ENCODE results near the gene PPP2R5B. TPM values are rescaled to one million over a fixed set of nuclear protein-coding genes. Genes with fewer than 3 reads are reported as not detected.

Gene PPP2R5B
- total RNA-seq, 1 experiment from 2014 or later = 7.4 TPM

DNA sequence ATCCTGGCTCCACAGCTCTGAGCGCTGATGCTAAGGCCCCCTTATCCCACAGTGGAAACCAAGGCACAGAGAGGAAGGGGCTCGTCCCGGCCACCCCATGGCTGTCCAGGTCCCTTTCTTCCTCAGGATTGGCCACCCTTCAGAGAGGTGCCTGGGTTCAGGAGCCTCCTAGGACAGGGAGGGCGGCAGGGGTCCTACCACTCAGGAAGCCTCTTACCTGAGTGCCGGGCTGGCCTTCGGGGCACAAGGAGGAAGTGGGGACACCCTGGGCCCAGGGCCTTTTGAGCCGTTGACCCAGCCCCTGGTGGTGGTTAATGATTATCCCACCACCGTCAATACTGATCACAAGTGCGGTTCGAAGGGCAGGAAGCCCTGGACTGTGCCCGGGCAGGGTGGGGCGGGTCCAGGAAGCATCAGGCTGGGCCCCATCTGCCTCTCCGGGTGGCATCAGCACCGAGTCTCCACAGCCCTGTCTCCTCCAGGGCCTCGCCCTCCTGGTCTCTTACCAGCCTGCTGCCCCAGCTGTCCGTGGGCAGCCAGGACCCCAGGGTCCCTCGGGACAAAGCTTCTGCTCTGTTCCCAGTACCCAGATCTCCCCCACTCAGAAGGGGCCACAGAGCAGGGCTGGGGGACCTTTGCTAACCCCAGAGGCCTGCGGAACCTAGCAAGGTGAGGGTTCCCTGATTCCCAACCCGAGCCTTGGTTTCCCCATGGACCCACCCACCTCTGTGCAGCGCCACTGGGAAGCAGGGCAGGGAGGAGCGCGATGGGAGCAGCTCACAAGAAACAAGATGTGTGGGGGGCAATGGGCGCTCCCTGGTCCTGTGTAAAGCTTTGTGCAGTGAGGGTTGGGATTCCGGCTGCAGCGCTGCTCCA is 31.1 kb upstream of the PPP2R5B start:
- Mint-ChIP-seq H3K27ac (ENCODE audit: unreplicated experiment) (peak overlapping the region; percentile 93), H3K4me3 (ENCODE audit: unreplicated experiment) (peak overlapping the region; percentile 80), H3K9me3 (ENCODE audit: unreplicated experiment) (no peaks in the 10 kb centered on the region), H3K27me3 (ENCODE audit: insufficient read depth, unreplicated experiment) (no peaks in the 10 kb centered on the region), H3K4me1 (ENCODE audit: low read depth, unreplicated experiment) (peaks cover 22% of the 10 kb centered on the region), H3K36me3 (ENCODE audit: insufficient read depth, unreplicated experiment) (peaks cover 61% of the 10 kb centered on the region)
- POLR2A ChIA-PET = interaction anchor here (1.1 kb wide), 1 partner anchor 229 kb away, joined by 3 read pairs; the partner anchor contains the start of genes FAU and MRPL49
- TF ChIP-seq, protein P1, sequence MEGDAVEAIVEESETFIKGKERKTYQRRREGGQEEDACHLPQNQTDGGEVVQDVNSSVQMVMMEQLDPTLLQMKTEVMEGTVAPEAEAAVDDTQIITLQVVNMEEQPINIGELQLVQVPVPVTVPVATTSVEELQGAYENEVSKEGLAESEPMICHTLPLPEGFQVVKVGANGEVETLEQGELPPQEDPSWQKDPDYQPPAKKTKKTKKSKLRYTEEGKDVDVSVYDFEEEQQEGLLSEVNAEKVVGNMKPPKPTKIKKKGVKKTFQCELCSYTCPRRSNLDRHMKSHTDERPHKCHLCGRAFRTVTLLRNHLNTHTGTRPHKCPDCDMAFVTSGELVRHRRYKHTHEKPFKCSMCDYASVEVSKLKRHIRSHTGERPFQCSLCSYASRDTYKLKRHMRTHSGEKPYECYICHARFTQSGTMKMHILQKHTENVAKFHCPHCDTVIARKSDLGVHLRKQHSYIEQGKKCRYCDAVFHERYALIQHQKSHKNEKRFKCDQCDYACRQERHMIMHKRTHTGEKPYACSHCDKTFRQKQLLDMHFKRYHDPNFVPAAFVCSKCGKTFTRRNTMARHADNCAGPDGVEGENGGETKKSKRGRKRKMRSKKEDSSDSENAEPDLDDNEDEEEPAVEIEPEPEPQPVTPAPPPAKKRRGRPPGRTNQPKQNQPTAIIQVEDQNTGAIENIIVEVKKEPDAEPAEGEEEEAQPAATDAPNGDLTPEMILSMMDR (IDR thresholded peaks at IDR 0.05; ENCODE audit: insufficient read depth in 1 of 2, low read depth in 1 of 2, low read length in 1 of 2, severe bottlenecking in 1 of 2, unreplicated experiment in 1 of 2) = peak in 1 of 2 experiments; percentile 16
- intact Hi-C loops (cut with micrococcal nuclease; ENCODE audit: unreplicated experiment) = loop anchor here (1.0 to 5.0 kb wide), 2 partner anchors 46 to 91 kb away; partner anchors contain the start of gene MAP4K2
- H3K9me3 ChIP-seq = no peaks in the 10 kb centered on the region
- peak; percentile 91 to 93 for DNase-seq
- H3K36me3 ChIP-seq (ENCODE audit: control insufficient read depth, insufficient read depth, low read length) = peaks cover 12% of the 10 kb centered on the region
- TSS peak; percentile 16 for BruUV-seq (replicated peaks)
- CTCF ChIA-PET = interaction anchor here (0.6 to 3.1 kb wide), 7 partner anchors 17 to 118 kb away, joined by 3 to 22 read pairs (median 5); partner anchors contain the start of gene CDC42BPG
- H3K4me1 ChIP-seq = peaks cover 52% of the 10 kb centered on the region
- no peaks in the 10 kb centered on the region for H3K27me3 ChIP-seq (replicated peaks; ENCODE audit: control insufficient read depth, insufficient read depth, low read length)
- peak overlapping the region; percentile 78 for H3K4me3 ChIP-seq (ENCODE audit: low read depth, low read length)

DNA sequence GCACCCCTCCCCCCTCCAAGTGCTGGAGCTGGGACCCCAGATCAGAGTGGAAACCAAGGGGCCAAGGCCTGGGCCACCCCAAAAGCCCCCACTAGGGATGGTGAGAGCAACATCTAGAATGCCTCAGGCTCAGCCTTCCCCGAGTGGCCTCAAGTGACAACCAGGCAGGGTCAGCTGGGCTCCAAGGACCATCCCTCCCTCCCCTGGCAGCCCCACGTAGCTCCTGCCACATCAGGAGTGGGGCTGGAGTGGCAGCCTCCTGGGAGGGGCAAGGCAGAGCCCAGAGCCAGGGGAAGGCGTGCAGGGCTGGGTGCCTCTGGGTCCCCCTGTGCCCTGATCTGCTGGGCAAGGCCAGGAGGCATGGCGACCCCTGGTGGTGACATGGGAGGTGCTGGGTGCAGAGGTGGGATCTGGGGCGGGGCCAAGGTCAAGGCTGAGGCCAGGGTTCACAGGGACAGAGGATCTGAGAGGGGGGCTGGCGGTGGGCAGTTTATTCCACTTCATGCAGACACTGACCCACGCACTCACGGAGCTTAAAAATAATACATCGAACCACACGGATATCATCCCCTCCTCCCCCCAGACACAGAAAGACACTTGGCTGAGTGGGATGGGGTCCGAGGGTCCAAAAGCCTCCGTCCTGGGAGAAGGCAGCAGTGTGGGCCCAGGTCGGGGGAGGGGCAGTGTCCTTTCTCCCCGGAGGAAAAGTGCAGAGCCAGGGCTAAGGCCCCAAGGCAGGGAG is 30.2 kb upstream of the PPP2R5B start:
- Mint-ChIP-seq H3K27ac (ENCODE audit: unreplicated experiment) (peak overlapping the region; percentile 93), H3K36me3 (ENCODE audit: insufficient read depth, unreplicated experiment) (peaks cover 53% of the 10 kb centered on the region), H3K27me3 (ENCODE audit: insufficient read depth, unreplicated experiment) (no peaks in the 10 kb centered on the region), H3K9me3 (ENCODE audit: unreplicated experiment) (no peaks in the 10 kb centered on the region), H3K4me1 (ENCODE audit: low read depth, unreplicated experiment) (peaks cover 22% of the 10 kb centered on the region), H3K4me3 (ENCODE audit: unreplicated experiment) (peak overlapping the region; percentile 80)
- intact Hi-C loops (cut with micrococcal nuclease; ENCODE audit: unreplicated experiment) = loop anchor here (1.0 to 5.0 kb wide), 2 partner anchors 47 to 92 kb away; partner anchors contain the start of gene MAP4K2
- no TSS peak for BruUV-seq (replicated peaks)
- Histone ChIP-seq H3K36me3 (ENCODE audit: control insufficient read depth, insufficient read depth, low read length) (peaks cover 12% of the 10 kb centered on the region), H3K9me3 (no peaks in the 10 kb centered on the region), H3K4me3 (ENCODE audit: low read depth, low read length) (peak overlapping the region; percentile 78), H3K27me3 (replicated peaks; ENCODE audit: control insufficient read depth, insufficient read depth, low read length) (no peaks in the 10 kb centered on the region), H3K4me1 (peaks cover 47% of the 10 kb centered on the region)
- DNase-seq = peak; percentile 90 to 94
- ChIA-PET CTCF (interaction anchor here (0.6 to 3.1 kb wide), 4 partner anchors 25 to 59 kb away, joined by 3 to 22 read pairs (median 5); partner anchors contain the start of gene CDC42BPG), POLR2A (no interaction called here)
- TF ChIP-seq, protein P1 (IDR thresholded peaks at IDR 0.05; ENCODE audit: insufficient read depth in 1 of 2, low read depth in 1 of 2, low read length in 1 of 2, severe bottlenecking in 1 of 2, unreplicated experiment in 1 of 2) = peak; percentile 94 to 97

Data from Caco-2 (cell line).